ENCODE results near the gene MDFI.

The MDFI gene

DNA sequence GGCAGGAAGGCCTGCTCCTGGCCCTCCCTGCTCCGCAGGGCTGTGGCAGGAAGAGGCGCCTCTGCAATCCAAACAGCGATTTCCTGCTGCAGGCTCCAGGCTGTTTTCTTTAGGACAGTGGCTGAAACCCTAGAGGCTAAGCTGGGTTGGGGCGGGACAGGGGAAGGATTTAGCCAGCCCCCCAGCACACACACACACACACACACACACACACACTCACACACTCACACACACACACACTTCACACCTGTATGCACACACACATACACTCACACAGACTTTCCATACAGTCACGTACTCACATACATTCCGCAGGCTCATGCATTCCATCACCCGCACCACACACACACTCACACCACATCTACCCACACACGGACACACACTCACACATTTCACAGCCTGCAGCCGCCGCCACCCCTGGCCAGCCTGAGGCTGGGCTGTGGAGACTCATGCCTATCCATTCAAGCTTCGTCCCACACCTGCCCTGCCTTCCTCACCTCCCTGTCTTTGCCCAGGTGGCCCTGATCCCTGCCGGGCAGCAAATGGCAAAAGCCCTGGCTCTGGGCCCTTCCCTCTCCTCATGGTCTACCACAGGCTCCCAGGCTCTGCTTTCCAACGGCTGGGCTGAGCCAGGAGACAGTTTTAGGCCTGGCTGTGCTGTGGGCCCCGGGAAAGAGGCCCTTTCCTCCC lies 17.9 kb downstream of the MDFI start:
- TF ChIP-seq, protein P1, sequence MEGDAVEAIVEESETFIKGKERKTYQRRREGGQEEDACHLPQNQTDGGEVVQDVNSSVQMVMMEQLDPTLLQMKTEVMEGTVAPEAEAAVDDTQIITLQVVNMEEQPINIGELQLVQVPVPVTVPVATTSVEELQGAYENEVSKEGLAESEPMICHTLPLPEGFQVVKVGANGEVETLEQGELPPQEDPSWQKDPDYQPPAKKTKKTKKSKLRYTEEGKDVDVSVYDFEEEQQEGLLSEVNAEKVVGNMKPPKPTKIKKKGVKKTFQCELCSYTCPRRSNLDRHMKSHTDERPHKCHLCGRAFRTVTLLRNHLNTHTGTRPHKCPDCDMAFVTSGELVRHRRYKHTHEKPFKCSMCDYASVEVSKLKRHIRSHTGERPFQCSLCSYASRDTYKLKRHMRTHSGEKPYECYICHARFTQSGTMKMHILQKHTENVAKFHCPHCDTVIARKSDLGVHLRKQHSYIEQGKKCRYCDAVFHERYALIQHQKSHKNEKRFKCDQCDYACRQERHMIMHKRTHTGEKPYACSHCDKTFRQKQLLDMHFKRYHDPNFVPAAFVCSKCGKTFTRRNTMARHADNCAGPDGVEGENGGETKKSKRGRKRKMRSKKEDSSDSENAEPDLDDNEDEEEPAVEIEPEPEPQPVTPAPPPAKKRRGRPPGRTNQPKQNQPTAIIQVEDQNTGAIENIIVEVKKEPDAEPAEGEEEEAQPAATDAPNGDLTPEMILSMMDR (IDR thresholded peaks at IDR 0.05; ENCODE audit: control insufficient read depth, extremely low read depth, insufficient read depth): no peak
- DNase-seq (ENCODE audit: low read depth): no peak
- H3K4me3 ChIP-seq (ENCODE audit: low read depth, low read length): no peak overlapping the region

DNA sequence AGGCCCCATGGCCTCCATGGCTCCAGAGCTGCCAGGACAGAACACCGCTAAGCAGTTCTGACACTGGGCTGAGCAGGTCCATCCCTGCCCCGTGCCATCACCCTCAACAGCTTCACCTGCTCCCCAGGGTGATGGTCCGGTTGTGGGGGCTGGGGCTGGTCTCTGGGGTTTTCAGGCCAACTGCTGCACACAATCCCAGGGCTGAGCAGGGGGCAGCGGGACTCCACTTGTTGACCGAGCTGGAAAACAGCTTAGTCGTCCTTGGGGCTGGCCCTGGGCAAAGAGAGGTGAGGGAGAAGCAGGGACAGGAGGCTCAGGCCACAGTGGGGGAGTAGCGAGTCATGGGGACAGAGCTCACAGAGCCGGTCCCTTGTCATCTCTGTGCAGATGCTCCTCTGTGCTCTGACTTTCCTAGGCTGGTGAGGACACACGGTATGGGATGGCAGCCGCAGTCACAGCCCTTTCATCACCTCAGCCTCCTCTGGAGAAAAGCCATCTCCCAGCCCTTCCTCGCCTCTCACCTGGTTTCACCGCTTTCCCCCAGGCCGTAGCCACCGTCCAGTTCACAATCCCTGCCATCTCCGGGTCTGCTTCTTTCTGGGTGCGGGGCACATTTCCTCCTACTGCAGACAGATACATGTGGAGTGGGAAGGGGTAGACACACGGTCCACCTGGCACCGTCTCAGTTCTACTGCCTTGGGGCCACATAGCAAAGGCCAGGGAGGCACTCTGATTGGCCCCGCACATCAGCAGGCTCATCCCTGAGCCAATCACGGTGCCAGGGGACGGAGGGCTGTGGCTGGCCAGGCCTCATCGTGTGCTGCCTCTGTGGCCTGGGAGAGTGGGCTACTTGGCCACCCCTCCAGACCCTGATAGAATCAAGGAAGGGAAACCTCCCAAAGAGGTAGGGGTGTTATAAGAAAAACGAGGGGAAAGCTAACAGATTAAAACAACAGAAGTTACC lies 19.1 kb downstream of the MDFI start:
- no peak for DNase-seq (ENCODE audit: low read depth)
- H3K4me3 ChIP-seq (ENCODE audit: low read depth, low read length): no peak overlapping the region
- TF ChIP-seq, protein P1 (IDR thresholded peaks at IDR 0.05; ENCODE audit: control insufficient read depth, extremely low read depth, insufficient read depth): no peak

DNA sequence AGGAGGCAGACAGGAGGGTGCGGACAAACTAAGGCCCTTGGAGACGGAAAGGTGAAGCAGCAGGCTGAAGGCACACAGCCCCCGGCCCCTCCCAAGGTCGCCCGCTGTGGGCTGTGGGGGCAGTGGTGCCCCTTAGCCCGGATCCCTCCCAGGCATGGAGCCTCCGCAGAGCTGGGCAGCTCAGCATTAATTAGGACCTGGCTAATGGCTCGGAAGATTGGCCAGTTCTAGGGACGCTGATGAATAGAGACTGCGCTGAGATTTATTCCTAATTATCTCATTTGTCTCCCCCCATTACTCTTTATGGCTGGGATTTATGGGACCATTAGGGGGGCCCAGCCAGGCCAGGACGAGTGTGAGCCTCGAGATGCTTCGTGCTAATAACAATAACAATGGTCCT lies 20.4 kb downstream of the MDFI start:
- no peak for DNase-seq (ENCODE audit: low read depth)
- no peak overlapping the region for H3K4me3 ChIP-seq (ENCODE audit: low read depth, low read length)
- TF ChIP-seq, protein P1 (IDR thresholded peaks at IDR 0.05; ENCODE audit: control insufficient read depth, extremely low read depth, insufficient read depth): no peak

DNA sequence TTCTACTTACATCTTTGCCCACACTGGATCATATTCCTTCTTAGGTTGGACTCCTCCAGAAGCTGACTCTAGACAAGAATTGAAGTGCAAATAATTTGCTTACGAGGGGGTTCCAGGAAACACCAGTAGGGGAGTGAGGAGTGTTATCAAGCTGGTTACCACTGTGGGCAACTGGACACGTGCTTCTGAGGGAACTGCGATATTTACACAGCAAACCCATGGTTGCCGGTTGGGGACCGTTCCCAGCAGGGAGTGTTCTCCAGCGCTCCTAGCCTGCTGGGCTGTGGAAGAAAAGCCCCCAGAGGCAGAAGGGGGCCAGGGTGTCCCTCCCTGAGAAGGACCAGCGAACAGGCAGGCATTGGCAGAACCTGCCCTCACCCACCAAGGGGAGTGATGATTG lies 21.7 kb downstream of the MDFI start:
- no peak overlapping the region for H3K4me3 ChIP-seq (ENCODE audit: low read depth, low read length)
- TF ChIP-seq, protein P1 (IDR thresholded peaks at IDR 0.05; ENCODE audit: control insufficient read depth, extremely low read depth, insufficient read depth): no peak
- no peak for DNase-seq (ENCODE audit: low read depth)

DNA sequence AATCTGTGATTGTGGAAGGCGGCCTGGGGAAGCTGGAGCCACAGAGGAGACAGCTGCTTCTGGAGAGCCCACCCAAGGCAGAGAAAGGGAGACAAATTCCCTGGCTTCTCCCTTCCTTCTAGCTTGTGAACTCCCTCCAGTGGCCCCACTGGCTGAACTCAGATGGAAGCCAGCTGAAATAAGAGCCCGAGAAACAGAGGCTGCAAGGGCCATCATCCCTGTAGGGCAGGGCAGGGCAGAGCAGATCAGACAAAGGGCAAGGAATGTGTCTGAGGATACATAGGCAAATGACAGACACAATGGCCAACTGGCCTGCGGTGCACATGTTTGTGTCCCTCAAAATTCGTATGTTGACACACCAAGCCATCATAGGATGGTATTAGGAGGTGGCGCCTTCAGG lies 25.3 kb downstream of the MDFI start:
- TF ChIP-seq, protein P1 (IDR thresholded peaks at IDR 0.05; ENCODE audit: control insufficient read depth, extremely low read depth, insufficient read depth): no peak
- no peak for DNase-seq (ENCODE audit: low read depth)
- H3K4me3 ChIP-seq (ENCODE audit: low read depth, low read length): no peak overlapping the region

DNA sequence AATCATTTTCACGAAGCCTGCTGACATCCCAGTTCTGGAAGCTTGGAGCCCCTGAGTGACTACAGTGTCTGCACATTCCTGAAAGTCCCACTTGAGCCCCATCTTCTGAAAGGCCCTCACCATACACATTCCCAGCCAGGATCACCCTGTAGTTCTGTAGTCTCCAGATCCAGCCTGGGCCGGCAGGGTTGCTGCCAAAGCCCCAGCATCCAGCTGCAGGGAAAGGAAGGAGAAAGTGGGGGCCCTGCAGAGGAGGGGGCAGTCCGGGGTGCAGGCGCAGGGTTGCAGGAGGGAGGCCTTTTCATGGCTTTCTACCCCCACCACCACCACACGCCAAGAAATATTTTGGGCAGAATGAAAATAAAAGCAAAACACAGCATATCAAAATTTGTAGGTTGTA lies 26.0 kb downstream of the MDFI start:
- TF ChIP-seq, protein P1 (IDR thresholded peaks at IDR 0.05; ENCODE audit: control insufficient read depth, extremely low read depth, insufficient read depth): no peak
- H3K4me3 ChIP-seq (ENCODE audit: low read depth, low read length): no peak overlapping the region
- no peak for DNase-seq (ENCODE audit: low read depth)

Data from LNCaP clone FGC (cell line).